ENCODE measurements around the gene THAP7. TPM values are rescaled to one million over a fixed set of nuclear protein-coding genes. Genes with fewer than 3 reads are reported as not detected.

The THAP7 gene
- total and polyA plus RNA-seq, 9 of the 15 experiments (the other 6 are each of a cell fraction or from before 2014, with no cell fraction given) = 7.9 to 263 (median 84.1) TPM

DNA sequence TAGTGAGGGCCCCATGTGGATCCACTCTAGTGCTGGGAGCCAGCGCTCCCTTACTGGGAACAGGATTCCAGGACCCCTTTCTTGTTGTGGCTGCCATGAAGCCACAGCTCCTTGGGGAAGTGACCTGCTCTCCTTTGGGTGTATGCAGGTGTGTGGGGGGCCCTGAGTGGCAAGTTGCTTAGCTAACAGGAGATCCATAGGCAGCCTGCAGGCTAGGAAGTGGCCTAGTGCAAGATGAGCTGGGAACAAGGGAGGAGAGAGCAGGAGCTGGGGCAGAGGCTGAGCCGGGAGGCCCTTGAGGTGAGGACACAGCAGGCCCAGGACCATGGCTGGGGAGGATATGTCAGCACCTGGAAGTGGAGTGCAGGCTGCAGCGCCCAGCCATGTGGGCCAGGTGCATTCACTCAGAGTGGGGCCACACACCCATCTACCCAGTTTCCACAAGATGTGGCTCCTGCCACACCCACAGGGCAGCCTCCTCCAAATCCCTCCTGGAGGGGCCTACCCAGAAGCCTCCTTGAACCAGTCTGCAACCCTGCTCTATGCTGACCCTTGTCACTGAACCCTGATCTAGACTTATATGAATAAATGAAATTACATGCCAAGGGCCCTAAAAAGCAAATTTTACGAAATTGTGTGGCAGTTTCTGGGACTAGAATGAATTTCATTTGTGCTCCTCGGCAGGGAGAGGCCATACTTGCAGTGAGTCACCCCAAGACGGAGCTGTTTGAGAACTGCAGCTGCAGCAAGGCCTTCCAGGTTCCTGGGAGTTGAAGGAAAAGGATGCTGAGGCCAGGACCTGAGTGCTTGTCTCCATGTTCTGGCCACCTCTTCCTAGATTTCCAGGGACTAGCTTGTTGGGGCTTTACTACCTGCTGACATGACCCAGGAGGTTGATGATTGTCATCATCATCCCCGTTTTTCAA is 3.2 kb downstream of the THAP7 start (continued):
- TF ChIP-seq, protein P1, sequence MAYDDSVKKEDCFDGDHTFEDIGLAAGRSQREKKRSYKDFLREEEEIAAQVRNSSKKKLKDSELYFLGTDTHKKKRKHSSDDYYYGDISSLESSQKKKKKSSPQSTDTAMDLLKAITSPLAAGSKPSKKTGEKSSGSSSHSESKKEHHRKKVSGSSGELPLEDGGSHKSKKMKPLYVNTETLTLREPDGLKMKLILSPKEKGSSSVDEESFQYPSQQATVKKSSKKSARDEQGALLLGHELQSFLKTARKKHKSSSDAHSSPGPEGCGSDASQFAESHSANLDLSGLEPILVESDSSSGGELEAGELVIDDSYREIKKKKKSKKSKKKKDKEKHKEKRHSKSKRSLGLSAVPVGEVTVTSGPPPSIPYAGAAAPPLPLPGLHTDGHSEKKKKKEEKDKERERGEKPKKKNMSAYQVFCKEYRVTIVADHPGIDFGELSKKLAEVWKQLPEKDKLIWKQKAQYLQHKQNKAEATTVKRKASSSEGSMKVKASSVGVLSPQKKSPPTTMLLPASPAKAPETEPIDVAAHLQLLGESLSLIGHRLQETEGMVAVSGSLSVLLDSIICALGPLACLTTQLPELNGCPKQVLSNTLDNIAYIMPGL (CRISPR knock-in tag; IDR thresholded peaks at IDR 0.05) = 0 out of 2 replicates have a peak, but pooled peaks have one; percentile 8
- TF ChIP-seq JUND (IDR thresholded peaks at IDR 0.05; ENCODE audit: borderline replicate concordance, low read depth, low read length) = peak; percentile 43; the same call in 1 of the 2 replicates
- no peak for TF ChIP-seq JUND (tag; IDR thresholded peaks at IDR 0.05; ENCODE audit: borderline replicate concordance, low read depth, low read length)
- 0 out of 2 replicates have a peak, but pooled peaks have one; percentile 46 for TF ChIP-seq ZNF253 (CRISPR knock-in tag; conservative IDR thresholded peaks at IDR 0.05)
- TF ChIP-seq IRF2 (CRISPR knock-in tag; IDR thresholded peaks at IDR 0.05) = no peak
- no peak for TF ChIP-seq BRCA1 (IDR thresholded peaks at IDR 0.05)
- TF ChIP-seq BRCA1 (CRISPR knock-in tag; IDR thresholded peaks at IDR 0.05) = no peak
- peak; percentile 66; the same call in 1 of the 2 replicates for TF ChIP-seq ZBTB17 (CRISPR knock-in tag; IDR thresholded peaks at IDR 0.05)
- peak in 1 of 3 experiments; percentile 54 for TF ChIP-seq YY1 (IDR thresholded peaks at IDR 0.05; ENCODE audit: borderline replicate concordance in 1 of 3, control insufficient read depth in 1 of 3, extremely low read depth in 1 of 3, insufficient read depth in 3 of 3, insufficient read length in 1 of 3, insufficient replicate concordance in 2 of 3, low read depth in 1 of 3, low read length in 2 of 3)
- no peak; the same call in 1 of the 2 replicates for TF ChIP-seq ZNF586 (CRISPR knock-in tag; conservative IDR thresholded peaks at IDR 0.05)
- TF ChIP-seq, protein P2, sequence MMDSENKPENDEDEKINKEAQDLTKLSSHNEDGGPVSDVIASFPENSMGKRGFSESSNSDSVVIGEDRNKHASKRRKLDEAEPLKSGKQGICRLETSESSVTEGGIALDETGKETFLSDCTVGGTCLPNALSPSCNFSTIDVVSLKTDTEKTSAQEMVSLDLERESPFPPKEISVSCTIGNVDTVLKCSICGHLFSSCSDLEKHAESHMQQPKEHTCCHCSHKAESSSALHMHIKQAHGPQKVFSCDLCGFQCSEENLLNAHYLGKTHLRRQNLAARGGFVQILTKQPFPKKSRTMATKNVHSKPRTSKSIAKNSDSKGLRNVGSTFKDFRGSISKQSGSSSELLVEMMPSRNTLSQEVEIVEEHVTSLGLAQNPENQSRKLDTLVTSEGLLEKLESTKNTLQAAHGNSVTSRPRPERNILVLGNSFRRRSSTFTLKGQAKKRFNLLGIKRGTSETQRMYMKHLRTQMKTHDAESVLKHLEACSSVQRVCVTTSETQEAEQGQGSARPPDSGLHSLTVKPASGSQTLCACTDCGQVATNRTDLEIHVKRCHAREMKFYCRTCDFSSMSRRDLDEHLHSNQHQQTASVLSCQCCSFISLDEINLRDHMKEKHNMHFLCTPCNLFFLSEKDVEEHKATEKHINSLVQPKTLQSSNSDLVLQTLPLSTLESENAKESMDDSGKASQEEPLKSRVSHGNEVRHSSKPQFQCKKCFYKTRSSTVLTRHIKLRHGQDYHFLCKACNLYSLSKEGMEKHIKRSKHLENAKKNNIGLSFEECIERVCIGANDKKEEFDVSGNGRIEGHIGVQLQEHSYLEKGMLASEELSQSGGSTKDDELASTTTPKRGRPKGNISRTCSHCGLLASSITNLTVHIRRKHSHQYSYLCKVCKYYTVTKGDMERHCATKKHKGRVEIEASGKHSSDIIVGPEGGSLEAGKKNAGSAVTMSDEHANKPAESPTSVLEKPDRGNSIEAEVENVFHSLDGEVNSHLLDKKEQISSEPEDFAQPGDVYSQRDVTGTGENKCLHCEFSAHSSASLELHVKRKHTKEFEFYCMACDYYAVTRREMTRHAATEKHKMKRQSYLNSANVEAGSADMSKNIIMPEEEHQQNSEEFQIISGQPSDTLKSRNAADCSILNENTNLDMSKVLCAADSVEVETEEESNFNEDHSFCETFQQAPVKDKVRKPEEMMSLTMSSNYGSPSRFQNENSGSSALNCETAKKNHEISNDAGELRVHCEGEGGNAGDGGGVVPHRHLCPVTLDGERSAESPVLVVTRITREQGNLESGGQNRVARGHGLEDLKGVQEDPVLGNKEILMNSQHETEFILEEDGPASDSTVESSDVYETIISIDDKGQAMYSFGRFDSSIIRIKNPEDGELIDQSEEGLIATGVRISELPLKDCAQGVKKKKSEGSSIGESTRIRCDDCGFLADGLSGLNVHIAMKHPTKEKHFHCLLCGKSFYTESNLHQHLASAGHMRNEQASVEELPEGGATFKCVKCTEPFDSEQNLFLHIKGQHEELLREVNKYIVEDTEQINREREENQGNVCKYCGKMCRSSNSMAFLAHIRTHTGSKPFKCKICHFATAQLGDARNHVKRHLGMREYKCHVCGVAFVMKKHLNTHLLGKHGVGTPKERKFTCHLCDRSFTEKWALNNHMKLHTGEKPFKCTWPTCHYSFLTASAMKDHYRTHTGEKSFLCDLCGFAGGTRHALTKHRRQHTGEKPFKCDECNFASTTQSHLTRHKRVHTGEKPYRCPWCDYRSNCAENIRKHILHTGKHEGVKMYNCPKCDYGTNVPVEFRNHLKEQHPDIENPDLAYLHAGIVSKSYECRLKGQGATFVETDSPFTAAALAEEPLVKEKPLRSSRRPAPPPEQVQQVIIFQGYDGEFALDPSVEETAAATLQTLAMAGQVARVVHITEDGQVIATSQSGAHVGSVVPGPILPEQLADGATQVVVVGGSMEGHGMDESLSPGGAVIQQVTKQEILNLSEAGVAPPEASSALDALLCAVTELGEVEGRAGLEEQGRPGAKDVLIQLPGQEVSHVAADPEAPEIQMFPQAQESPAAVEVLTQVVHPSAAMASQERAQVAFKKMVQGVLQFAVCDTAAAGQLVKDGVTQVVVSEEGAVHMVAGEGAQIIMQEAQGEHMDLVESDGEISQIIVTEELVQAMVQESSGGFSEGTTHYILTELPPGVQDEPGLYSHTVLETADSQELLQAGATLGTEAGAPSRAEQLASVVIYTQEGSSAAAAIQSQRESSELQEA (IDR thresholded peaks at IDR 0.05; ENCODE audit: low read depth) = no peak
